ENCODE data around the gene PLEKHG1. TPM values are rescaled to one million over a fixed set of nuclear protein-coding genes. Genes with fewer than 3 reads are reported as not detected.

Gene PLEKHG1
- total and polyA plus RNA-seq, 2 of the 13 experiments (the other 11 are each of a cell fraction or from before 2014, with no cell fraction given), result 0.03 to 0.04 TPM

- TF ChIP-seq, protein P1, sequence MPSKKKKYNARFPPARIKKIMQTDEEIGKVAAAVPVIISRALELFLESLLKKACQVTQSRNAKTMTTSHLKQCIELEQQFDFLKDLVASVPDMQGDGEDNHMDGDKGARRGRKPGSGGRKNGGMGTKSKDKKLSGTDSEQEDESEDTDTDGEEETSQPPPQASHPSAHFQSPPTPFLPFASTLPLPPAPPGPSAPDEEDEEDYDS (CRISPR knock-in tag; IDR thresholded peaks at IDR 0.05), result no peak
- TF ChIP-seq E2F1 (CRISPR knock-in tag; IDR thresholded peaks at IDR 0.05) (no peak), CCAR2 (optimal IDR thresholded peaks at IDR 0.05; ENCODE audit: low read depth, low read length) (no peak), SETDB1 (CRISPR knock-in tag; IDR thresholded peaks at IDR 0.05; ENCODE audit: borderline replicate concordance) (no peak), ZMYM2 (CRISPR knock-in tag; IDR thresholded peaks at IDR 0.05) (no peak), ZBTB37 (CRISPR knock-in tag; IDR thresholded peaks at IDR 0.05) (no peak), HOMEZ (CRISPR knock-in tag; IDR thresholded peaks at IDR 0.05; ENCODE audit: low read depth) (no peak), ATF1 (CRISPR knock-in tag; IDR thresholded peaks at IDR 0.05) (no peak), YEATS2 (CRISPR knock-in tag; IDR thresholded peaks at IDR 0.05; ENCODE audit: borderline replicate concordance) (no peak)
- TF ChIP-seq, protein P2, sequence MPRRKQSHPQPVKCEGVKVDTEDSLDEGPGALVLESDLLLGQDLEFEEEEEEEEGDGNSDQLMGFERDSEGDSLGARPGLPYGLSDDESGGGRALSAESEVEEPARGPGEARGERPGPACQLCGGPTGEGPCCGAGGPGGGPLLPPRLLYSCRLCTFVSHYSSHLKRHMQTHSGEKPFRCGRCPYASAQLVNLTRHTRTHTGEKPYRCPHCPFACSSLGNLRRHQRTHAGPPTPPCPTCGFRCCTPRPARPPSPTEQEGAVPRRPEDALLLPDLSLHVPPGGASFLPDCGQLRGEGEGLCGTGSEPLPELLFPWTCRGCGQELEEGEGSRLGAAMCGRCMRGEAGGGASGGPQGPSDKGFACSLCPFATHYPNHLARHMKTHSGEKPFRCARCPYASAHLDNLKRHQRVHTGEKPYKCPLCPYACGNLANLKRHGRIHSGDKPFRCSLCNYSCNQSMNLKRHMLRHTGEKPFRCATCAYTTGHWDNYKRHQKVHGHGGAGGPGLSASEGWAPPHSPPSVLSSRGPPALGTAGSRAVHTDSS (CRISPR knock-in tag; conservative IDR thresholded peaks at IDR 0.05), result no peak
Observed at GRCh38 chr6:150616586-150616985, 16.9 kb downstream of the PLEKHG1 start (continued).

Data from HepG2 (cell line).